CD4-positive, alpha-beta T cell treated with Interleukin-15 for 4 hours (primary cell): ENCODE results near the gene LRRC47.
A peak's percentile ranks its signal among the peaks of the same experiment; 100 is the strongest.
"Not testable (repeated sequence)": the region's sequence is repeated elsewhere in the genome, so short reads cannot be mapped to it uniquely, and the experiment has no call there.

ENCODE experiments used
- DNase-seq: peaks from one replicate; pipeline ENCODE4 v3.0.0-alpha.2; 2020; ENCODE audit warnings: low spot score

Gene LRRC47

GRCh38 chr1:3814771-3815561, 18.7 kb upstream of the LRRC47 start:
- no peak for DNase-seq

- no peak for DNase-seq
Measured at GRCh38 chr1:3814065-3814464, 17.8 kb upstream of the LRRC47 start.

GRCh38 chr1:3811595-3811911, 15.3 kb upstream of the LRRC47 start:
- DNase-seq = no peak

GRCh38 chr1:3810149-3810761, 14.0 kb upstream of the LRRC47 start:
- DNase-seq = not testable (repeated sequence)

- no peak for DNase-seq
Measured at GRCh38 chr1:3809680-3810079, 13.4 kb upstream of the LRRC47 start.

GRCh38 chr1:3807769-3808168, 11.5 kb upstream of the LRRC47 start:
- no peak for DNase-seq

GRCh38 chr1:3805038-3805437, 8.7 kb upstream of the LRRC47 start:
- no peak for DNase-seq

GRCh38 chr1:3804627-3804944, 8.3 kb upstream of the LRRC47 start:
- DNase-seq = not testable (repeated sequence)

GRCh38 chr1:3803905-3804626, 7.8 kb upstream of the LRRC47 start:
- DNase-seq = no peak

GRCh38 chr1:3800795-3801194, 4.5 kb upstream of the LRRC47 start:
- DNase-seq = not testable (repeated sequence)

- no peak for DNase-seq
Measured at GRCh38 chr1:3799976-3800685, 3.8 kb upstream of the LRRC47 start.

- DNase-seq = no peak
Measured at GRCh38 chr1:3795453-3796214, 664 bp downstream of the LRRC47 start.

GRCh38 chr1:3790952-3791351, 5.3 kb downstream of the LRRC47 start:
- no peak for DNase-seq

GRCh38 chr1:3790500-3790923, 5.8 kb downstream of the LRRC47 start:
- no peak for DNase-seq

GRCh38 chr1:3789421-3790300, 6.6 kb downstream of the LRRC47 start:
- DNase-seq = no peak

GRCh38 chr1:3788756-3789420, 7.4 kb downstream of the LRRC47 start:
- DNase-seq = no peak

GRCh38 chr1:3787745-3788605, 8.3 kb downstream of the LRRC47 start:
- no peak for DNase-seq

- DNase-seq = peak; percentile 11
Measured at GRCh38 chr1:3787349-3787715, 9.0 kb downstream of the LRRC47 start.
